ENCODE results near the gene SMIM43.
"Not testable (repeated sequence)": the region's sequence is repeated elsewhere in the genome, so short reads cannot be mapped to it uniquely, and the experiment has no call there.

Gene SMIM43

DNA sequence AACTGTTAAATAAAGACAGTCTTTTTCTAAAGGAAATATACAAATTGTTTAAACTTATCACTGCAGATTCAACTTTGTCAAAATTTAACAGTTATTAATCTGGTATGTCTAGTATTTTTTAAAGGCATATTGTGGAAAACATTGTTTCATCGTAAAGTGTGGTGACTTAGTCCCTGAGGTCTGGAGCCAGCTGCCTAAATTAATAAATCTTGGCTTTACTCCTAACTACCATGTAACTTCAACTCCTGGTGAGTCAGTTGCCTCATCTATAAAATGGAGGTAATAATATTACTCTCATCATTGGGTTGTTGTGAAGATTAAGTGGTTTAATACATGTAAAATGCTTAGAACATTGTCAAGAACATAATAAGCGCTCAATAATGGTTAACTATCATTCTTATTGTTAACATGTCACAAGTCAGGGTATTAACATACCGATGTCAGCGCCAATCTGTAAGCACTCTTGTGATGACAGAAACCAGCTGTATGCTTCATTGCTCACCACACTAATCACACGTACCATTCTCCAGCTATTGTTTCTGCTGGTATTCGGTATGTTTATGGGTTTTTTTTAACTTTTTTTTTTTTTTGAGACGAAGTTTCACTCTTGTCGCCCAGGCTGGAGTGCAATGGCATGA, 14.1 kb upstream of the SMIM43 start:
- no peak for DNase-seq

DNA sequence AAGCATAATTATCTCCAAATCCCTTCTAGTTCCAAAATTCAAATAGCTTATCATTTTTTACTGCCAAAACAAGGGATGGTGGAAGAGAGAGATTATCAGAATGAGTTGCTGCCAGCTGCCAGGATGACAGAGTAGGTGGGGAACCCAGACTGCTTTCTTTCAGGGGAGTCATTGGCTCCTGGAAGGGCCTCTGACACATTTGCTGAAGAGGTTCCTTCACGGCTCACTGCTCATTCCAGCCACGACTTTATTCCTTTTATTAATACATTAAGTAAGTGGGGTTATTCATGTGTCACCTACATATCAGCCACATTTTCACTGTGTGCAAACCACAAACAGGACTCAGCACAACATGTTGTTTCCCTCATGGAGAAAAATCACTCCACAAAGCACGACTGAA, 12.7 kb upstream of the SMIM43 start:
- DNase-seq = no peak

DNA sequence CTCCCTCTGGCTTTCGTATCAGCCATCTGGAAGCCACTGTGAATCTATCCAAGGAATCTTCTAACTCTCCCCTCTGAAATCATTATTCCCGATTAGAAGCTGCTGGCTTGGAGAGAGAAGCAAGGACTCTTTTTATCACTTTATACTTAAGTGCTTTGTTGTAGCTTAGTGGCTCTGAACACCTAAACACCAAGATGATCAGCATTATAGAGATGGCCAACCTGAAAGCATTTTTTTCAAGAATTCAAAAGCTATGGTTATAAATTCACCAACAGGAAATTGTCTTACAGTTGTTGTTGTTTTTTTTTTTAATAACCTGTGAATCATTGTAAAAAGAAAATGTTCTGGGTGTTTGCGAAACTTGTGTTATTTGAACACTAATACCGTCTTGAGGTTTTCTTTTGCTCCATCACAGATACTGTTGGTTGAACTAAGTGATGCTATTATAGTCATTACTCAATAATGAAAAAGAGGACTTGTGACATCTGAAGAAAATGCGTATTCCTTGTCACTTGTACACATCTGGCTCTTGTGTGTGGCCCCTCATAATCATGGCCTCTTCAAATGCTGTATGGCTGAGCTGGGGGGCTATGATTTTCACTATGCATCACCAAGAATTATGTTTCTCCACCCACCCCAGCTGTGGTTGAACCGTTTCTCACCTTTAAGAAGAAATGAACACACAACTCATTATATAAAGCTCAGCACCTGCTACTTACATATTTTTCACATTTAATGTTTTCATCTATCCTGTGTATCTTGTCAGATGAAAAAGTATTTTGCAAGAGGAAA, 11.8 kb upstream of the SMIM43 start:
- no peak for DNase-seq

DNA sequence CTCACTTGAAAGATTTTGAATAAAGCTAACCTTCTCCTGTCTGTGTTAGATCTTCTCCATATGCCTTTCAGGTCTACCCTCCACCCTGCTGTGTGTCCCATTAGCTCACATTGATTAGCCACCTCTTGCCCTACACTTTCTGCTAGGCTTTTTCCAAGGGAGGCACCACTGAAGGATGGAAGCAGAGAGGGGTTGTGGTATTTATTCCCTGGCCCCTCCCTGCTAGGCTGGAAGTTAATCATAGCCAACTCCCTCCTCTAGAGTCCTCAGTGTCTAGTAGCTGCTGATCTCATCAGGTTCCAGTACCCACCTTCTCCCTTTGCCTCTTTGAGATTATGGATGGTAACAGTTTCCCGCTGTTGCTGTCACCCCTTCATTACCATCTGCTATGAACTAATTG, 8.9 kb upstream of the SMIM43 start:
- peak in 1 of 3 experiments; percentile 8 for DNase-seq

DNA sequence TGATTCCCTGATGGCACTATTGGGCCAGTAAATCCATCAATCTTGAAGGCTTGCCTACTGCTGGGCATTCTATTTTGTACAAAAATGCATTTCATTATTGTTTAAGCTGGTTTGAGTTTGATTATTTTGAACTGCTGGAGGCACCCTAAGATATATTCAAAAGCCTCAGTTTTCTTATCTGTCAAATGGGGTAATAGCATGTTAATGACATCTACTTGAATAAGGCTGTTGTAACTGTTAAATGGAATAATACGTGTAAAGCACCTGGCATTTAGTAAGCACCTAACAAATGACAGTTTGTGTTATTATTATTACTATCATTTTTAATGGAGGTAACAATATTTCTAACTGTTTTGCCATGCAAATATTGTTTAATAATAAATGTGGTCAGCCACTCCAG, 6.9 kb upstream of the SMIM43 start:
- DNase-seq = no peak

DNA sequence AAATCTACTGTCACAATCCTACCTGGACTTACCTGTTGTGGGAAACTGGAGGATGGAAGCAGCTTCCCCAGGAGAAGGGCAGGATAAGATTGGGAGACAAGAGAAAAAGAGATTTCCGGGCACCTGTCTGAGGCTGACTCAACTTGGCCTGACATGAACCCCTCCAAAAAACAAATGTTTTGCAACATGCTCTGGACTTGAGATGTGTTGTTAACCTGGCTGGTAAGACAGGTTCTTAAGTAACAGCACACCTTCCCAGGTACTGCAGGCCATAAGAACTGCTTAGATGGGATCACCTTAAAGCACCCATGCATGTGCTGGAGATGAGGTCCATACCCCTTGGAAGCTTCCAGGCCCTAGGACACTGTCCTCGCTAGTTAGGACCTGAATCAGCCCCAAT, 4.4 kb upstream of the SMIM43 start:
- no peak for DNase-seq

DNA sequence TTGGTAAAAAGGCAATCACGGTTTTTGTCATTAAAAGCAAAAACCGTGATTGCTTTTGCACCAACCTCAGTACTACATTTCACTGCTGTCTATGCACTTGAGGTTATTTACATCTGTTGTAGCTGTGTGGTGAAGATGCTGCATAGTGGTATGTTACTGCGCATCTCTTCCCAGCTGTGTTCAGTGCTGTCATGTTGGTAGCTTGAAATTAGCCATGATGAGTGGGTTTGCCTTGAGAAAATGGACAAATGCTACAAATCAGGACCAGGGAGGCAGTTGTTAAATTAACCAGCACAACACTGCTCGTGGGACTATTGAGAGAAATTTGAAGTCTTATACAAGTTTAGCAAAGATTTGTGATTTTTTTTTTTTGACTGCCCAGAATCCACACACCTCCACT, 2.2 kb upstream of the SMIM43 start:
- DNase-seq = no peak

DNA sequence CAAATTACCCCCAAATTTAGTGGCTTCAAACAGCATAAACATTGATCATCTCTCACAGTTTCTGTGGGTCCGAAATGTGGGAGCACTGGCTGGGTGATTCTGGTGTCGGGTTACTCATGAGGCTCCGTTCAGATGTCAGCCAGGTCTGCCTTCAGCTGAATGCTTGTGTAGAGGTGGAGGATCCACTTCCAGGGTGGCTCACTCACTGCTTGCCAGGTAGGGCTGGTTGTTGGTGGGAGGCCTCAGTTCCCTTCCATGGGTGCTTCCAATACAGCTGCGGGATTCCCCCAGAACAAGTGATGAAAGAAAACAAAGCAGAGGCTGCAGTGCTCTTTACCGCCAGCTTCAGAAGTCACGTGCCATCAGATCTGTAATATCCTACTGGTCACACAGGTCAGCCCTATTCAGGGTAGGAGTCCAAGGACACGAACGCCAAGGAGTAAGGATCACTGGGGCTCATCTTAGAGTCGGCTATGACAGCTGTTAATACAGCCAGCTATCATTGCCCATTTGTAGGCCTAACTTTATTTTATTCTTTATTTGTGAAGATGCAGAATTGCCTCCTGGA, 1.1 kb upstream of the SMIM43 start:
- DNase-seq = no peak

DNA sequence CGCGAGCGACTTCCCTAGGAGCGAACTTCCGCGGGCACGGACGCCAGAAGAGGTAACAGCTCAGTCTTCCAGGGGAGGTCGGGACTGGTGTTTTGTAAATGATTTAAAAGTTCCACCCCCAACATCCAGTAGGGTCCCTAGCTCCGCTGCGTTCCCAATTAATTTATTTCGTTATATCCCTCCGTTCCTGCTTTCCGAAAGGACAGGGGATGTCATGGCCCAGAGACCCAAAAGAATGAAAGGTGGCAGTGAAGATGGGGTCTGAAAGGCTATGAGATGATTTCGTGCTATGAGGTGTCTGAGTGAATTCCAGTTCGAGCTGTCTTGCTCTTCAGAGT, 373 bp upstream of the SMIM43 start:
- DNase-seq = no peak

DNA sequence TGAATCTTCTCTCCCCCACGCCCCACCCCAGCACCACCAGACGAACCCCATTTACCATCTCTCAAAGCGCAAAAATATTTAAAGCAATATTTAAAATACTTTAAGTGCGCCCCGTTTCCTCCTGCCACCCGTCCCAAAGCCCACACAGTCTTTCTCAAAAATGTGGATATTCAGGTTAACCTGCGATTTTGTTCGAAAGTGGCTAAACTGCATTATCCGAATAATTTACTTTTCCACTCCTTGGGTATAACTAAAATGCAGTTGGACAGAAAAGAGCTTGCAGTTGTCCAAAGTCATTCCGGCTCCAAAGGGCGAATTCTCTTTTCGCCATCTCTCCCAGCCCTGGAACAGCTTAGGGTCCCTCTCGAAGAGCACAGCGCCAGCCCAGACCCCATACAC, 662 bp downstream of the SMIM43 start:
- no peak for DNase-seq

DNA sequence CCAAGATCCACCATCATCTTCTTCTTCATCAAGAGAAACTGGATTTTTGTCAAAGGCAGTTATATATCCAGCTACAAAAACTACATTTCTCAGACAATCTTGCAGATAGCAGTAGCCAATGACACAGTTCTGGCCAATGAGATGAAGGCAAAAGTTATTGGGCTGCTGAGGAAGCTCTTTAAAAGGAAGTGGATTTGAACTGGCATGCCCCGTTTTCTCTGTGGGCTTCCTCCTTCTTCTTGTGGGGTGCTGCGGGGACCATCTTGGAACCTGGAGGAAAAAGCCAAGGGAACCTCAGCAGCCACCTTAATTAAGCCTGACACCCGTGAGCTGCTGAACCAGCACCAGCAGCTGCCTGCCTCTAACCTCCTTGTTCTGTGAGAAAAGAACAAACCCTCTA, 4.8 kb downstream of the SMIM43 start:
- DNase-seq = no peak

DNA sequence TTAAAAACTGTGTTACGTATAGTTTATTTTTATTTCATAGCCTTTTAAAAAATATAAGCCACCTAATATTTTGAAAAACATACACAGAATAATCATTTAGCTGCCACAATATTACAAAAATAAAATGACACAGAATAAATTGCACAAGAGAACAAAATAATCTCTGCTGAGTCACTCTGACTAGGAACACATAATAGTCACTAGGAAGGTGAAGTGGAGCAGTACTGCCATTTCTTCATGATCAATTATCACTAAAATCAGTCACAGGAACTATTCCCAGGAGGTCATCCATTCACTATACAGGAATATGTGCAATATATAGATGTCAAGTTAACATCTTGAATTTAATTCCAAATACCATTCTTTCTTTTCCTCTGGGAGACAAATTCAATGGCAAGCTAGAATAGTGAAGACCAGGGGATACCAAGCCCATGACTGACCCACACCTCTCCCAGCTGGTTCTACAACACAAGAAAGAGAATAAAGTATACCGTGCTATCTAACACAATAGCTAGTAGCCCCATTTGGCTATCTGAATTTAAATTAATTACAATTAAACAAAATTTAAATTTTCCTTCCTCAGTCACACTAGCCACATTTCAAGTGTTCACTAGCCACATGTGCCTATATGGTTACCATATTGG, 5.9 kb downstream of the SMIM43 start:
- no peak for DNase-seq

DNA sequence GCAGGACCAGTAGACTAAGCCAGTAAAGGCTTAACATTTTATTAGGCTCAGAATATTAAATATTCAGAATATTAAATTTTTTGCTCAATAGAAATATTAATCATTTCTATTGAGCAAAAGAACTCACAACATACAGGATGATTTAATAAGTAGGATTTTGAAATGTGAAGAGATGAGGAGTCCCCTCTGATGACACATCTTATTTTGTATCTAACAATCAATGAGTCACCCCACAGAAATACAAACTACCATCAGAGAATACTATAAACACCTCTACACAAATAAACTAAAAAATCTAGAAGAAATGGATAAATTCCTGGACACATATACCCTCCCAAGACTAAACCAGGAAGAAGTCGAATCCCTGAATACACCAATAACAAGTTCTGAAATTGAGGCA, 12.8 kb downstream of the SMIM43 start:
- not testable (repeated sequence) for DNase-seq

DNA sequence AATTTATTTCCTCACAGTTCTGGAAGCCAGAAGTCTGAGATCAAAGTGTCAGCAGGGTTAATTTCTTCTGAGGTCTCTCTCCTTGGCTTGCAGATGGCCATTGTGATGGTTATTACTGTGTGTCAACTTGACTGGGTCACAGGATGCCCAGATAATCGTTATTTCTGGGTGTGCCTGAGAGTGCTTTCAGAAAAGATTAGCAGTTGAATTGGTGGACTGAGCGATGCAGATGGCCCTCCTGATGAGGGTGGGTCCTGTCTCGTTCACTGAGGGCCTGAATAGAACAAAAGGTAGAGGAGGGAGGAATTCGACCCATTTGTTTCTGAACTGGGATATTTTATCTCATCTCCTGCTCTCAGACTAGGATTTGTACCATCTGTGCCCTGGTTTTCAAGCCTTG, 15.7 kb downstream of the SMIM43 start:
- no peak for DNase-seq

DNA sequence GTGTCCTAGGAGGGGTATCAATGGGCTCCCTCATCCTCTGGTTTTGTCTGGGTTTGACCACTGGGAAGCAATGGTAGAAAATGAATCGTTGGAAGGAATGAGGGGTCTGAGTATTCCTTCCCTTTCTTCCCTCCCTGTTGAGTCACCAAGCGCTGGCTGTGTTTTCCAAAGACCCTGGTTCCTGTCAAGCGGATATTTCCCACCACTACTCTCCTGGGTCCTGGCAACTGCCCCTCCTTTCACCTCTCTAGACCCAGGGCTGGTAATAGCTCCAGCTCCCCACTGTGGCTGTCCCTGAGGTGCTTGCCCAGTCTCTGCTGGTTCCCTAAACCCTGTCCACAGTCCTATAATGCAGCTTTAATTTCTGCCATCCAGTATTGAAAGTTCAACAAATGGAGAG, 22.2 kb downstream of the SMIM43 start:
- DNase-seq = no peak

DNA sequence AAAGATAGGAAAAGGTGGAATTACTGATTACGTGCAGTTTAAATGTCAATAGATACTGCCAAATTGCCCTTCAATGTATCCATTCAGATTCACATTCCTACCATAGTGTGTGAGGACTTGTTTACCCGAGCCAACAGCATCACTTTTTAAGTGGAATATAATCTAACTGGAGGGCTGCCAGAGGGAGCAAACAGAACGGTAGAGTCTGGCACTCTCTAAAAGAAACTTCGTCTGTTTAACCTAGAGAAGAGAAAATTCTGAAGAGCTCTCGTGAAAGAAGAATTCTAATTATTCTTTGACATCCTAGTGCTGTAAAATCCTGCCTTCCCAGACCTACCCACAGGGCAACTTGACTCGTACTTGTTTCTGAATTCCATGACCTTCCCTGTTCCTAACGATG, 23.2 kb downstream of the SMIM43 start:
- DNase-seq = no peak

DNA sequence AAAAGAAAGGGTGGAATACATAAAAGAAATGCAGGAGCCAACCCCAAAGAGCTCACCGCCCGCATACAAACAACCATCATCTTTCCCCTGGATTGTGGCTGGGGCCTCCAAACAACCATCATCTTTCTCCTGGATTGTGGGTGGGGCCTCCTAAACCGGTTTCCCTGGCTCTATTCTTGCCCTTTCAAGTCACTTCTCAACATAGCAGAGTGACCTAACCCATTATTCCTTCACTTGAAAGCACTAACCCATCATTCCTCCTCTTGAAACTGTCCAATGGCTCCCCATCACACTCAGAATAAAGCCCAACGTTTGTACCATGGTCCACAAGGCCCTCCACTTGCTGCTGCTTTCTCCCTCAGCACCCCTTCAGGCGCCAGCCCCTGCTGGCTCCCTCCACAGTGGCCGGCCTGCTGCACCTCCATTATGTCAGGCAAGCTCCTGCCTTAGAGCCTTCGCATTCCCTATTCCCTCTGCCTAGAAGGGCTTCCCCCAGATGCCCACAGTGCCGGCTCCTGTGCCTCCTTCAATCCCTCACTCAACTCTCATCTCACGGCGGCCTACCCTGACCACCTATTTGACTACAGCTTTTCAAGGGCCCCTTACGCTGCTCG, 24.1 kb downstream of the SMIM43 start:
- DNase-seq = no peak

DNA sequence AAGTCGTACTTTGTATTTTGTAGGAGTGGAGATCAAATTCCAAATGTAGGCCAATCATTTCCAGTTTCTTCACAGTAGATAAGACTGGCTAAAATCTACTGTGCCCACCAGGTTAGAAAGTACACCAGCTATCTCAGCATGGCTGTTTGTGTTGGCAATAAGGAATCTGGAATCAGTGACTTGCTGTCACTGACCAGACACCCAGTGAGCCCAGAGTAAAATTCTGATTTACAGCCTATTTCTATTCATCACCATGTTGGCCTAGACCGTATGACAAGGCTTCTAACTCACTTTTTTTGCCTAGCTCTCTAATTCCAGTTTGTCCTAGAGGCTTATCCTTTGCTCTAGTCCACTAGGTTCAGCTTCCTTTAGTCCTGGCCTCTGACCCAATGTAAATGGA, 25.4 kb downstream of the SMIM43 start:
- no peak for DNase-seq

DNA sequence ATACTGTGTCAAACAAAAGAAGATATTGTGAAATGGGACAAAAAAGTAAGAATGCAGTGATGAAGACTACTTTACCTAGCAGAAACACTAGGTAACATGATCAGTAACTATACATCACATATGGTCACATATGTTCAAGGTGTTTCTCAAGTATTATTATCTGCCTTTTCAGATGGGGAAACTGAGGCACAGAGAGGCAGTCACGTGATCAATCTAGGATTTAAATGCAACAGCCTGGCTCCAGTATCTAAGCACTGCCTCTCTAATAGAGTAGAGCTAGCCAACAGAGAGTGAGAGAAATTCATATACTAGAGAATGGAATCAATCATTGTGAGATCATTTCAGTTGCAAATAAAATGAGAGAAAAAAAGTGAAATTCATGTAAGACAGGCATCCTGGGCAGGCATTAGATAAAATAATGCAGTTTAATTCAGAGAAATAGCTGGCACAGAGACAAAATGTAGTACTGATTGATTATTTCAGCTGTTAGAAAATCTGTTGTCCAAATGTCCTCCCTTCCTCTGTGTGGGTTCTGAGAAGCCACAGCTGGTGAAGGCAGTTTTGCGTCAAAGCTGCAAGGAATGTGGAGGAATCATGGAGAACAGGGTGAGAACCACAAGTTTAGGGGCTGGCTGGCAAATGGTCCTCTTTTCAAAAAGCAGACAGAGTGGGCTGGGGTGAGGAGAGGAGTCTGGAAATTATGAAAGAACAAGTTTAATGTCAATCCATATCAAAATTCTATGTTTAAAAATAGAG, 26.0 kb downstream of the SMIM43 start:
- no peak for DNase-seq

DNA sequence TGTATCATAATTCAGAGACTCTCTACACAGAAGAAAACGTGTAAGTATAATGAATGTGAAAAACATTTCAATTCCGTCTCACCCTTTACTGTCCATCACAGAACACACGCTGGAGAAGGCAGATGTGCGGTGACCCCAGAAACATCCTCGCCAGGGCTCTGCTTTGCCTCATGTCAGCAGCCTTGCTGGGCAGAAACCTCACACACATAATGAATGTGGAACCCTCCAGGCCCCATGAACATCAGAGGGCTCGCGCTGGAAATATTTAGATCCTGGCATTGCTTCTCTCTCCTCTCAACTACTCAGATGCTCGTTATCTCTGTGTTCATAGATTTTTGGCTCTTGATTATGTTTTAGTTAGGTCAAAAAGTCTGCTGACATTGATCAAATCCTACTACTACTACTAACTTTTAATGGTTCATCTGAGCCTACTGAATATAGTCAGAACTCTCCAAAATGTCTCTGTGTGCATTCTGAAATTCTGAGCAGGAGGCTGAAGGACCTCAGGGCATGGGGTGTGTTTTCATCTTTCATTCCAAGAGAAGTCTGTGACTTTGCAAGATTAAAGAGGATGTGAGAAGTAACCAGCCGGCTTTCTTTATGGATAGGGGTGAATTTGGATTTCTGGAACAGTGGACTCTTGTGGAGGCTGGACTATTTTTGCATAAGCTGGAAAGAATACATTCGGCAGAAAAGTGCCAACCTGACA, 27.0 kb downstream of the SMIM43 start:
- no peak for DNase-seq

DNA sequence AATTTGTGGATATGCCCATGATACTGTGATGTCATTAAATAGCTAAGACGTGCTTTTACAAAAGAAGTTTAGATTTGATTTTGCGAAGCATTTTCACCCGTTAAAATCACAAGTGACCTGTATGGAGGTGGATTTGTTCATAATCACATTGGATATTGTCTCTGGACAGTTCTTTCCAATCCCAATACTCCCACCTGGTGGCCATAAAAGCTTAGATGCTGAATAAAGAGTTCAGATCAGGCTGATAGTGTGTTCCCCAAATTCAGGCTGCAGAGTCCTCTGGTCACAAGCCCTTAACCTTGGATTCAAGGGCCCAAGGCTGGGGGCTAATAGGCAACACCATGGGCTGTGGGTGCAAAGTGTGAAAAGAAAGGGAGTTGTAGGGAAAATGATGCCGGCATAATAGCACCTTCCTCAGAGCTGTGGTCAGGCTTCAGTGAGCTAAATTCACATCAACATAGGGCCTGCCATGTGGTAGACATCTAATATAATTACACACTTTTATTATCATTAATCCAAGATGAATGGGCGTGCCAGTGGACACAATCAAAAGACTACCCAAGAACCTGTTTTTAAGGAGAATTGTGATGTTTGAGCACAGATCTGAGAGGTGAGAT, 28.1 kb downstream of the SMIM43 start:
- DNase-seq = peak in 2 of 3 experiments; percentile 24 to 70

DNA sequence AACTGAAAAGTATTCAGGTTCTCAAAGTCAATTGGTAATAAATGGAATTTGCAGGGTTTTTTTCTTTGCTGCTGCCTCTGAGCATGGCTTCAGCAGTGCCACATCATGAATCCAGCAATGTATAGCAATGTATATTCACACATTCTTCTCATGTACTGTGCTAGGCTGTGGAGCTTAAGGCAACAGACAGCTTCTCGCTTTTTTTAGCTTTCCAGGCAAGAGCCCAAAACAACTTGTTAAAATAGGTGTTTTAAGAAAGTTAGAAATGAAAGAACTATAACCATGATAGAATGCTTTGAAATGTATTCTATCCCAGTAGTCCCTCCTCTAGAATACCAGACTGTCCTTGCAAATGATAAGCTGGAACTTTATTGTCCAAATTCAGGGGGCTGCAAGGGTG, 30.4 kb downstream of the SMIM43 start:
- no peak for DNase-seq
